ENCODE measurements around the gene SEMA6C.
"Not testable (repeated sequence)": the region's sequence is repeated elsewhere in the genome, so short reads cannot be mapped to it uniquely, and the experiment has no call there.

SEMA6C gene

GRCh38 chr1:151146412-151147131, at the start of gene SEMA6C:
TSS of gene SEMA6C (minus strand) at chr1:151146631. CDS start at chr1:151142621, 4,010 bp downstream.
- DNase-seq = peak; percentile 98

GRCh38 chr1:151194894-151195594, 48.6 kb upstream of the SEMA6C start:
- DNase-seq = peak; percentile 64

GRCh38 chr1:151193856-151194255, 47.4 kb upstream of the SEMA6C start:
- no peak for DNase-seq

GRCh38 chr1:151193304-151193703, 46.9 kb upstream of the SEMA6C start:
- DNase-seq = no peak

- DNase-seq = no peak
These were observed 45.6 kb upstream of the SEMA6C start for GRCh38 chr1:151192047-151192446.

- DNase-seq = peak; percentile 94
These were observed 43.4 kb upstream of the SEMA6C start, which contains the start of gene VPS72 for GRCh38 chr1:151189637-151190445. TSS of gene VPS72 (minus strand) at chr1:151190197. CDS start at chr1:151190121, 76 bp downstream.

GRCh38 chr1:151188667-151189066, 42.2 kb upstream of the SEMA6C start:
- DNase-seq = not testable (repeated sequence)

GRCh38 chr1:151187205-151187604, 40.8 kb upstream of the SEMA6C start:
- no peak for DNase-seq

- DNase-seq = no peak
These were observed 37.8 kb upstream of the SEMA6C start for GRCh38 chr1:151184211-151184610.

- DNase-seq = no peak
These were observed 30.1 kb upstream of the SEMA6C start for GRCh38 chr1:151176514-151177045.

- no peak for DNase-seq
These were observed 29.4 kb upstream of the SEMA6C start, which contains the start of gene TMOD4 for GRCh38 chr1:151175863-151176262. TSS of gene TMOD4 (minus strand) at chr1:151175981. CDS start at chr1:151174875, 1,106 bp downstream.

GRCh38 chr1:151175041-151175741, 28.8 kb upstream of the SEMA6C start:
- no peak for DNase-seq

- DNase-seq = no peak
These were observed 24.8 kb upstream of the SEMA6C start for GRCh38 chr1:151171190-151171589.

- DNase-seq = no peak
These were observed 20.7 kb upstream of the SEMA6C start for GRCh38 chr1:151167116-151167515.

GRCh38 chr1:151166505-151166956, 20.1 kb upstream of the SEMA6C start:
- DNase-seq = peak; percentile 81

- DNase-seq = peak; percentile 99
These were observed 19.5 kb upstream of the SEMA6C start, which contains the start of the genes LYSMD1 and SCNM1 for GRCh38 chr1:151165738-151166504. TSS of gene LYSMD1 (minus strand) at chr1:151165902. CDS start at chr1:151165258, 644 bp downstream. TSS of gene SCNM1 (plus strand) at chr1:151166144. CDS start at chr1:151166153, 9 bp downstream.

GRCh38 chr1:151165281-151165737, 18.9 kb upstream of the SEMA6C start:
- DNase-seq = peak; percentile 77

- DNase-seq = no peak
These were observed 18.4 kb upstream of the SEMA6C start for GRCh38 chr1:151164732-151165280.

- DNase-seq = no peak
These were observed 12.9 kb upstream of the SEMA6C start for GRCh38 chr1:151159373-151159772.

- no peak for DNase-seq
These were observed 12.4 kb upstream of the SEMA6C start for GRCh38 chr1:151158751-151159251.
